NCI-H146 (cell line): ENCODE data around the gene ADH7.
"Not testable (repeated sequence)": the region's sequence is repeated elsewhere in the genome, so short reads cannot be mapped to it uniquely, and the experiment has no call there.

Experiments
- DNase-seq: peaks from one replicate; lab custom pipeline; 2025; lab: John Stamatoyannopoulos, UW

Gene ADH7

GRCh38 chr4:99379571-99379970, 55.6 kb downstream of the ADH7 start:
- no peak for DNase-seq

GRCh38 chr4:99378876-99379275, 56.3 kb downstream of the ADH7 start:
- DNase-seq = no peak

- DNase-seq = not testable (repeated sequence)
Measured at GRCh38 chr4:99377341-99377740, 57.8 kb downstream of the ADH7 start.

DNA sequence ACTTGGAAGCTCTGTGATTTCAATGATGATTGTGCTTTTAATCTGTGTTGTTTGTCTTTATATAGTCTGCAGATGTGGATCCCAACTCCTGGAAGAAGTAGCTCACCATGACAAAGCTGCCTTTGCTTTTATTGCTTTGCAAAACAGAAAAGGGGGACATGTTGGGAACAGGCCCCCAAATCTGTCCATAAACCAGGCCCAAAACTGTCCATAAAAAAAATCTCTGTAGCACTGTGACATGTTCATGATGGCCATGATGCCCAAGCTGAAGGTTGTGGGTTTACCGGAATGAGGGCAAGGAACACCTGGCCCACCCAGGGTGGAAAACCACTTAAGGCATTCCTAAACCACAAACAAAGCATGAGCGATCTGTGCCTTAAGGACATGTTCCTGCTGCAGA, 62.7 kb downstream of the ADH7 start:
- not testable (repeated sequence) for DNase-seq

GRCh38 chr4:99367817-99368216, 67.3 kb downstream of the ADH7 start:
- DNase-seq = not testable (repeated sequence)

DNA sequence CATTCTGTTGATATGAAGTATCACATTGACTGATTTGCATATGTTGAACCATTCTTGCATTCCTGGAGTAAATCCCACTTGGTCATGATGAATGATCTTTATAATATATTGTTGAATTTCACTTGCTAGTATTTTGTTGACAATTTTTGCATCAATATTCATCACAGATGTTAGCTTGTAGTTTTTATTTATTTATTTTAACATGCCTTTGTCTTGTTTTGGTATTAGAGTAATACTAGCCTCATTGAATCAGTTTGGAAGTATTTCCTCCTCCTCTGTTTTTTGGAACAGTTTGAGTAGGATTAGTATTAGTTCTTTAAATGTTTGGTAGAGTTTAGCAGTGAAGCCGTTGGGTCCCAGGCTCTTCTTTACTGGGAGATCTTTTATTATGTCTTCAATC, 68.7 kb downstream of the ADH7 start:
- DNase-seq = no peak

DNA sequence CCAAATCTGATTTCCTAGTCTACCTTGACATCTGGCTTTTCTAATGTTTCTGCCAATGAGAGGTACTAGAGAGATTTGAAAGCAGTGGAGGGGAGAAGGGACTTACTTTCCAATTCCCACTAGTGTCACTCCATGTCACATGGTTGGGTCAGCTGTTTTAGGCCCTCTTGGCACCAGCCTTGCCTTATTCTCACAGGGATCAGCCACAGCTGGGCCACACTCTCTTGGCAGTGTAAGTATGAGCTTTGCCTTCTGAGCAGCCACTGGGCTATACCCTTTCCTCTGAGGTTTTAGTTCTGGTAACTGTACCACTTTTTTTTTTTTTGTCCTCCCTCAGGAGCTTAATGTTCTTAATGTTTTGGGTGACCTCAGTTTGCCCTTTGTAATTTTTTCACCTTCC, 72.4 kb downstream of the ADH7 start:
- no peak for DNase-seq
